RWPE1 (cell line): Measurements from ENCODE around the gene ZNF841.
"Not testable (repeated sequence)": the region's sequence is repeated elsewhere in the genome, so short reads cannot be mapped to it uniquely, and the experiment has no call there.

ENCODE experiments used
- CTCF ChIA-PET: fragments of 350-600 bp; sonication (Branson Sonifier 250); formaldehyde crosslinking; extraction: SDS; loops from one replicate; lab custom pipeline; 2021; lab: Yijun Ruan, JAX
- POLR2A ChIA-PET: fragments of 400-600 bp; formaldehyde crosslinking; extraction: SDS; loops from one replicate; lab custom pipeline; 2020; ENCODE audit warnings: antibody characterized with exemption; ENCODE audit not compliant: low non-redundant PET; lab: Yijun Ruan, JAX
- DNase-seq: peaks from one replicate; pipeline ENCODE4 v3.0.0; 2012; ENCODE audit warnings: low spot score
- H3K27ac ChIP-seq: fragments of 450-650 bp; 2 replicates; pipeline ENCODE4 v1.5.1; 2017
- CTCF ChIP-seq: fragments of 450-650 bp; conservative IDR thresholded peaks from 2 replicates; pipeline ENCODE4 v1.5.1; 2017; ENCODE audit warnings: low read depth, mild to moderate bottlenecking

The ZNF841 gene

GRCh38 chr19:52086481-52086880 lies 9.1 kb downstream of the ZNF841 start:
- ChIA-PET POLR2A (no interaction called here), CTCF (interaction anchor here (0.7 kb wide), 1 partner anchor 207 kb away, joined by 3 read pairs; no protein-coding TSS in a partner anchor)
- DNase-seq: no peak
- no peak for TF ChIP-seq CTCF
- H3K27ac ChIP-seq: no peak overlapping the region

GRCh38 chr19:52070496-52070895 lies 25.1 kb downstream of the ZNF841 start:
- no peak for DNase-seq
- CTCF ChIA-PET: no interaction called here
- no peak overlapping the region for H3K27ac ChIP-seq
- no peak for TF ChIP-seq CTCF
- POLR2A ChIA-PET: no interaction called here

- ChIA-PET POLR2A (no interaction called here), CTCF (no interaction called here)
- no peak for DNase-seq
Measured at GRCh38 chr19:52069653-52070052, 25.9 kb downstream of the ZNF841 start.

GRCh38 chr19:52066258-52066863 lies 29.2 kb downstream of the ZNF841 start:
- POLR2A ChIA-PET: no interaction called here
- no peak for TF ChIP-seq CTCF

More at GRCh38 chr19:52069653-52070052, 25.9 kb downstream of the ZNF841 start:
- TF ChIP-seq CTCF: no peak
- no peak overlapping the region for H3K27ac ChIP-seq

GRCh38 chr19:52065399-52065798 lies 30.2 kb downstream of the ZNF841 start:
- no peak for TF ChIP-seq CTCF
- ChIA-PET CTCF (no interaction called here), POLR2A (no interaction called here)
- no peak for DNase-seq
- H3K27ac ChIP-seq: no peak overlapping the region

More at GRCh38 chr19:52066258-52066863, 29.2 kb downstream of the ZNF841 start:
- H3K27ac ChIP-seq: no peak overlapping the region
- DNase-seq: no peak
- CTCF ChIA-PET: no interaction called here

- H3K27ac ChIP-seq, CTCF ChIA-PET, POLR2A ChIA-PET, DNase-seq: not testable (repeated sequence)
Measured at GRCh38 chr19:52056480-52056879, 39.1 kb downstream of the ZNF841 start.

- CTCF ChIA-PET, H3K27ac ChIP-seq, DNase-seq, POLR2A ChIA-PET: not testable (repeated sequence)
Measured at GRCh38 chr19:52051736-52052135, 43.8 kb downstream of the ZNF841 start.
